GM12878 (cell line): ENCODE data around the gene PTEN. TPM values are rescaled to one million over a fixed set of nuclear protein-coding genes. Genes with fewer than 3 reads are reported as not detected.

Source experiments
- ATAC-seq: fragments of 200-7000 bp; cut with Tn5 transposase; 3 replicates; pipeline ENCODE4 v1.9.1; 2020; ENCODE audit warnings: mild to moderate bottlenecking, moderate library complexity
- BruUV-seq: library from RNA; stranded (reverse); fragments of 400-500 nt; replicated peaks from 2 replicates; lab custom pipeline; 2021; lab: Mats Ljungman, UMichigan
- CTCF ChIA-PET: fragments of 300-600 bp; sonication (Branson Sonifier 250); formaldehyde crosslinking; extraction: SDS; loops from one replicate; lab custom pipeline; 2021; ENCODE audit warnings: inconsistent platforms; lab: Yijun Ruan, JAX
- POLR2A ChIA-PET: fragments of 350-600 bp; formaldehyde crosslinking; extraction: SDS; loops from one replicate; lab custom pipeline; 2021; ENCODE audit warnings: inconsistent platforms; lab: Charles Lee
- RAD21 ChIA-PET: fragments of 300-600 bp; sonication (Branson Sonifier 250); formaldehyde crosslinking; loops from one replicate; lab custom pipeline; 2023; ENCODE audit warnings: antibody characterized with exemption; ENCODE audit not compliant: unreplicated experiment; lab: Charles Lee
- SMC1A ChIA-PET: fragments of 300-600 bp; sonication (Branson Sonifier 250); formaldehyde crosslinking; loops from one replicate; lab custom pipeline; 2023; ENCODE audit not compliant: unreplicated experiment, uncharacterized antibody; lab: Charles Lee
- DNase-seq: peaks from one replicate; pipeline ENCODE4 v3.0.0-alpha.2; 2011; ENCODE audit warnings: low read depth, low spot score
- FAIRE-seq: peaks from 3 replicates; lab custom pipeline; 2011; peaks lifted over from hg19 to GRCh38; lab: Jason Lieb, UNC
- H2AFZ ChIP-seq: 2 replicates; pipeline ENCODE4 v1.6.0; 2011; ENCODE audit warnings: low read depth, low read length, control low read depth; ENCODE audit not compliant: control insufficient read depth
- H3K27ac ChIP-seq: 2 replicates; pipeline ENCODE4 v1.5.1; 2011; ENCODE audit warnings: control low read depth; ENCODE audit not compliant: control insufficient read depth, insufficient read depth
- H3K27me3 ChIP-seq, 2 experiments: replicated peaks in 1 of 2; 2 replicates each; pipeline versions ENCODE4 v1.6.0 to v1.6.1; 2011; ENCODE audit warnings: low read length in 1 of 2; ENCODE audit not compliant: control insufficient read depth in 2 of 2, insufficient read depth in 2 of 2
- H3K36me3 ChIP-seq, 2 experiments: 2 replicates each; pipeline ENCODE4 v1.5.1; 2011; ENCODE audit warnings: low read length in 1 of 2; ENCODE audit not compliant: control insufficient read depth in 2 of 2, insufficient read depth in 2 of 2
- H3K4me1 ChIP-seq: 2 replicates; pipeline ENCODE4 v1.6.1; 2011; ENCODE audit warnings: mild to moderate bottlenecking, low read length, moderate library complexity, mixed read lengths; ENCODE audit not compliant: control insufficient read depth, insufficient read depth
- H3K4me2 ChIP-seq: 2 replicates; pipeline ENCODE4 v1.6.0; 2011; ENCODE audit warnings: control low read depth; ENCODE audit not compliant: control insufficient read depth, insufficient read depth
- H3K4me3 ChIP-seq: fragments of 200-600 bp; sonication (generic); 2 replicates; pipeline ENCODE4 v1.5.1; 2016
- H3K79me2 ChIP-seq: 2 replicates; pipeline ENCODE4 v1.6.0; 2011; ENCODE audit warnings: low read length; ENCODE audit not compliant: control insufficient read depth, insufficient read depth
- H3K9ac ChIP-seq: 2 replicates; pipeline ENCODE4 v1.8.0; 2011; ENCODE audit warnings: low read length, control low read depth, mixed read lengths; ENCODE audit not compliant: control insufficient read depth, insufficient read depth
- H3K9me3 ChIP-seq: replicated peaks from 3 replicates; pipeline ENCODE4 v1.5.1; 2011; ENCODE audit warnings: mild to moderate bottlenecking, low read length; ENCODE audit not compliant: control insufficient read depth, insufficient read depth
- H4K20me1 ChIP-seq: 2 replicates; pipeline ENCODE4 v1.6.0; 2011; ENCODE audit not compliant: control insufficient read depth, insufficient read depth
- IKZF2 ChIP-seq, 2 experiments: fragments of 450-650 bp; IDR thresholded peaks; 2 replicates each; pipeline ENCODE4 v1.6.1; 2017; ENCODE audit warnings: mild to moderate bottlenecking in 2 of 2, moderate library complexity in 2 of 2
- JUNB ChIP-seq: IDR thresholded peaks from 2 replicates; pipeline ENCODE4 v1.6.1; 2016; ENCODE audit warnings: antibody characterized with exemption, mild to moderate bottlenecking
- LARP7 ChIP-seq: fragments of 450-650 bp; IDR thresholded peaks from 2 replicates; pipeline ENCODE4 v1.6.1; 2017; ENCODE audit warnings: mild to moderate bottlenecking
- MYC ChIP-seq: IDR thresholded peaks from 2 replicates; pipeline ENCODE4 v1.6.1; 2011; ENCODE audit warnings: mild to moderate bottlenecking, low read length, moderate library complexity, inconsistent platforms; ENCODE audit not compliant: insufficient read depth, insufficient replicate concordance, insufficient read length, severe bottlenecking
- POLR2AphosphoS2 ChIP-seq: IDR thresholded peaks from 2 replicates; pipeline ENCODE4 v1.6.1; 2011; ENCODE audit warnings: low read depth, mild to moderate bottlenecking, low read length, improper control_type of control experiment, moderate library complexity
- RB1 ChIP-seq: fragments of 450-650 bp; formaldehyde crosslinking; IDR thresholded peaks from 2 replicates; pipeline ENCODE4 v1.6.1; 2017; ENCODE audit warnings: mild to moderate bottlenecking, borderline replicate concordance
- SRF ChIP-seq, 2 experiments: IDR thresholded peaks; 2 replicates each; pipeline ENCODE4 v1.6.1; 2011; ENCODE audit warnings: low read depth in 2 of 2, low read length in 2 of 2, mild to moderate bottlenecking in 1 of 2, moderate library complexity in 1 of 2
- WRNIP1 ChIP-seq: IDR thresholded peaks from 2 replicates; pipeline ENCODE4 v1.6.1; 2011; ENCODE audit warnings: low read depth, low read length, improper control_type of control experiment, borderline replicate concordance
- YBX1 ChIP-seq: fragments of 450-650 bp; IDR thresholded peaks from 2 replicates; pipeline ENCODE4 v1.6.1; 2016; ENCODE audit warnings: antibody characterized with exemption
- in situ Hi-C: fragments of 300-500 bp; cut with MboI; formaldehyde crosslinking; loops from 9 replicates; pipeline ENCODE4 v1.14.3; 2018; ENCODE audit warnings: mixed read lengths
- intact Hi-C: fragments of 100-400 bp; cut with micrococcal nuclease; formaldehyde crosslinking; loops from one replicate; pipeline ENCODE4 v1.14.2; 2022; ENCODE audit not compliant: unreplicated experiment
- polyA plus RNA-seq, 11 experiments: library from polyadenylated mRNA; depleted of rRNA in 4 of 11; unstranded in 6 of 11; stranded (reverse) in 5 of 11; fragments of >200 nt; fragmentation: Nextera tagmentation in 4 of 11; fragmentation: Illumina TruSeq in 1 of 11; extraction: Ambion mirVana in 4 of 11; extraction: Trizol in 1 of 11; gene quantifications; 1 replicate in 1 of 11; 2 replicates in 10 of 11; pipeline versions ENCODE4 v1.2.1 to v1.2.3, GENCODE V29; 2011 to 2016; ENCODE audit warnings: inconsistent platforms in 2 of 11, missing spikeins in 2 of 11, low read depth in 1 of 11
- total RNA-seq, 4 experiments: library from RNA; depleted of rRNA in 3 of 4; stranded (reverse); fragments of >200 nt in 3 of 4; fragmentation: Illumina TruSeq in 1 of 4; extraction: Trizol in 1 of 4; gene quantifications; 2 replicates each; pipeline versions ENCODE4 v1.2.1 to v1.2.3, GENCODE V29; 2013 to 2021
- TF ChIP-seq, protein P1 (sequence below): fragments of 450-650 bp; IDR thresholded peaks from 2 replicates; pipeline ENCODE4 v1.6.1; 2017; ENCODE audit warnings: mild to moderate bottlenecking, moderate library complexity
- TF ChIP-seq, protein P2 (sequence below): IDR thresholded peaks from 2 replicates; pipeline ENCODE4 v1.6.1; 2012; ENCODE audit warnings: improper control_type of control experiment, low read depth, low read length; ENCODE audit not compliant: insufficient replicate concordance
- TF ChIP-seq, protein P3 (sequence below): fragments of 450-650 bp; IDR thresholded peaks from 2 replicates; pipeline ENCODE4 v1.6.1; 2014; ENCODE audit warnings: mild to moderate bottlenecking
- TF ChIP-seq, protein P4 (sequence below): IDR thresholded peaks from 2 replicates; pipeline ENCODE4 v1.6.1; 2012; ENCODE audit warnings: low read depth, low read length, improper control_type of control experiment

The PTEN gene
- total and polyA plus RNA-seq, 10 of the 15 experiments (the other 5 are each of a cell fraction or from before 2014, with no cell fraction given) = 26.1 to 175 (median 58.1) TPM

DNA sequence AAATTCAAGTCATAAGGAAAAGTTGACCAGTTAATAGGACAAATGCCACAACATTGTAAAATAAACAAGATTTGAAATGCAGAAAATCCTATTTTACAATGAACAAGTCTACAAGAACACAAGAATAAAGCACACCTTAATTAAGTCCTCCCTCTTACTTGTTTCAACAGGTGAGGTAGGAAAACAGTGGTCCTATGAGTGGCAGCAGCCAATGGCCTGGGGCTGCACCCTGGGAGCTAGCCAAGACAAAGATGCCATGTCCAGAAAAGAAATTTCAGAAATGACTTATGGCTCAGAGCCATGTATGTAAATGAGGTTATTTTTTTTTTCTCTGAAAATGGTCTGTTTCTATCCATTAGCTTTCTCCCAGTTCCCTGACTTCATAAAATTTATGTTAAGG lies 14.4 kb upstream of the PTEN start:
- ATAC-seq (no peak), DNase-seq (no peak), FAIRE-seq (no peak)
- RAD21 ChIA-PET = interaction anchor here (1.4 to 2.7 kb wide), 3 partner anchors 34 to 703 kb away, joined by 4 to 14 read pairs (median 7); no protein-coding TSS in a partner anchor
- Histone ChIP-seq H3K79me2 (no peaks in the 10 kb centered on the region), H3K4me1 (peaks cover 3% of the 10 kb centered on the region; the same call in 1 of the 2 replicates), H2AFZ (no peak overlapping the region), H3K4me2 (no peak overlapping the region), H3K4me3 (no peak overlapping the region), H3K9ac (no peak overlapping the region), H3K27me3 (no peaks in the 10 kb centered on the region), H4K20me1 (no peaks in the 10 kb centered on the region), H3K9me3 (no peaks in the 10 kb centered on the region; the same call in 2 of the 3 replicates), H3K36me3 (no peaks in the 10 kb centered on the region), H3K27ac (no peak overlapping the region)
- SMC1A ChIA-PET = interaction anchor here (0.6 to 4.3 kb wide), 4 partner anchors 10 to 851 kb away, joined by 4 to 27 read pairs (median 10); no protein-coding TSS in a partner anchor
- intact Hi-C loops (no loop called here), in situ Hi-C loops (no loop called here)
- CTCF ChIA-PET = interaction anchor here (1.5 to 5.1 kb wide), 5 partner anchors 10 to 709 kb away, joined by 3 to 34 read pairs (median 4); no protein-coding TSS in a partner anchor
- BruUV-seq = no TSS peak
- POLR2A ChIA-PET = no interaction called here
- TF ChIP-seq, protein P1, sequence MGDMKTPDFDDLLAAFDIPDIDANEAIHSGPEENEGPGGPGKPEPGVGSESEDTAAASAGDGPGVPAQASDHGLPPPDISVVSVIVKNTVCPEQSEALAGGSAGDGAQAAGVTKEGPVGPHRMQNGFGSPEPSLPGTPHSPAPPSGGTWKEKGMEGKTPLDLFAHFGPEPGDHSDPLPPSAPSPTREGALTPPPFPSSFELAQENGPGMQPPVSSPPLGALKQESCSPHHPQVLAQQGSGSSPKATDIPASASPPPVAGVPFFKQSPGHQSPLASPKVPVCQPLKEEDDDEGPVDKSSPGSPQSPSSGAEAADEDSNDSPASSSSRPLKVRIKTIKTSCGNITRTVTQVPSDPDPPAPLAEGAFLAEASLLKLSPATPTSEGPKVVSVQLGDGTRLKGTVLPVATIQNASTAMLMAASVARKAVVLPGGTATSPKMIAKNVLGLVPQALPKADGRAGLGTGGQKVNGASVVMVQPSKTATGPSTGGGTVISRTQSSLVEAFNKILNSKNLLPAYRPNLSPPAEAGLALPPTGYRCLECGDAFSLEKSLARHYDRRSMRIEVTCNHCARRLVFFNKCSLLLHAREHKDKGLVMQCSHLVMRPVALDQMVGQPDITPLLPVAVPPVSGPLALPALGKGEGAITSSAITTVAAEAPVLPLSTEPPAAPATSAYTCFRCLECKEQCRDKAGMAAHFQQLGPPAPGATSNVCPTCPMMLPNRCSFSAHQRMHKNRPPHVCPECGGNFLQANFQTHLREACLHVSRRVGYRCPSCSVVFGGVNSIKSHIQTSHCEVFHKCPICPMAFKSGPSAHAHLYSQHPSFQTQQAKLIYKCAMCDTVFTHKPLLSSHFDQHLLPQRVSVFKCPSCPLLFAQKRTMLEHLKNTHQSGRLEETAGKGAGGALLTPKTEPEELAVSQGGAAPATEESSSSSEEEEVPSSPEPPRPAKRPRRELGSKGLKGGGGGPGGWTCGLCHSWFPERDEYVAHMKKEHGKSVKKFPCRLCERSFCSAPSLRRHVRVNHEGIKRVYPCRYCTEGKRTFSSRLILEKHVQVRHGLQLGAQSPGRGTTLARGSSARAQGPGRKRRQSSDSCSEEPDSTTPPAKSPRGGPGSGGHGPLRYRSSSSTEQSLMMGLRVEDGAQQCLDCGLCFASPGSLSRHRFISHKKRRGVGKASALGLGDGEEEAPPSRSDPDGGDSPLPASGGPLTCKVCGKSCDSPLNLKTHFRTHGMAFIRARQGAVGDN = no peak
- TF ChIP-seq JUNB (no peak), SRF (IDR thresholded peaks at IDR 0.05; ENCODE audit: low read depth in 2 of 2, low read length in 2 of 2) (no peak), RB1 (no peak), POLR2AphosphoS2 (no peak), YBX1 (no peak), LARP7 (no peak), MYC (no peak), WRNIP1 (no peak), IKZF2 (IDR thresholded peaks at IDR 0.05) (no peak)
- TF ChIP-seq, protein P2, sequence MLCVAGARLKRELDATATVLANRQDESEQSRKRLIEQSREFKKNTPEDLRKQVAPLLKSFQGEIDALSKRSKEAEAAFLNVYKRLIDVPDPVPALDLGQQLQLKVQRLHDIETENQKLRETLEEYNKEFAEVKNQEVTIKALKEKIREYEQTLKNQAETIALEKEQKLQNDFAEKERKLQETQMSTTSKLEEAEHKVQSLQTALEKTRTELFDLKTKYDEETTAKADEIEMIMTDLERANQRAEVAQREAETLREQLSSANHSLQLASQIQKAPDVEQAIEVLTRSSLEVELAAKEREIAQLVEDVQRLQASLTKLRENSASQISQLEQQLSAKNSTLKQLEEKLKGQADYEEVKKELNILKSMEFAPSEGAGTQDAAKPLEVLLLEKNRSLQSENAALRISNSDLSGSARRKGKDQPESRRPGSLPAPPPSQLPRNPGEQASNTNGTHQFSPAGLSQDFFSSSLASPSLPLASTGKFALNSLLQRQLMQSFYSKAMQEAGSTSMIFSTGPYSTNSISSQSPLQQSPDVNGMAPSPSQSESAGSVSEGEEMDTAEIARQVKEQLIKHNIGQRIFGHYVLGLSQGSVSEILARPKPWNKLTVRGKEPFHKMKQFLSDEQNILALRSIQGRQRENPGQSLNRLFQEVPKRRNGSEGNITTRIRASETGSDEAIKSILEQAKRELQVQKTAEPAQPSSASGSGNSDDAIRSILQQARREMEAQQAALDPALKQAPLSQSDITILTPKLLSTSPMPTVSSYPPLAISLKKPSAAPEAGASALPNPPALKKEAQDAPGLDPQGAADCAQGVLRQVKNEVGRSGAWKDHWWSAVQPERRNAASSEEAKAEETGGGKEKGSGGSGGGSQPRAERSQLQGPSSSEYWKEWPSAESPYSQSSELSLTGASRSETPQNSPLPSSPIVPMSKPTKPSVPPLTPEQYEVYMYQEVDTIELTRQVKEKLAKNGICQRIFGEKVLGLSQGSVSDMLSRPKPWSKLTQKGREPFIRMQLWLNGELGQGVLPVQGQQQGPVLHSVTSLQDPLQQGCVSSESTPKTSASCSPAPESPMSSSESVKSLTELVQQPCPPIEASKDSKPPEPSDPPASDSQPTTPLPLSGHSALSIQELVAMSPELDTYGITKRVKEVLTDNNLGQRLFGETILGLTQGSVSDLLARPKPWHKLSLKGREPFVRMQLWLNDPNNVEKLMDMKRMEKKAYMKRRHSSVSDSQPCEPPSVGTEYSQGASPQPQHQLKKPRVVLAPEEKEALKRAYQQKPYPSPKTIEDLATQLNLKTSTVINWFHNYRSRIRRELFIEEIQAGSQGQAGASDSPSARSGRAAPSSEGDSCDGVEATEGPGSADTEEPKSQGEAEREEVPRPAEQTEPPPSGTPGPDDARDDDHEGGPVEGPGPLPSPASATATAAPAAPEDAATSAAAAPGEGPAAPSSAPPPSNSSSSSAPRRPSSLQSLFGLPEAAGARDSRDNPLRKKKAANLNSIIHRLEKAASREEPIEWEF = no peak
- TF ChIP-seq, protein P3, sequence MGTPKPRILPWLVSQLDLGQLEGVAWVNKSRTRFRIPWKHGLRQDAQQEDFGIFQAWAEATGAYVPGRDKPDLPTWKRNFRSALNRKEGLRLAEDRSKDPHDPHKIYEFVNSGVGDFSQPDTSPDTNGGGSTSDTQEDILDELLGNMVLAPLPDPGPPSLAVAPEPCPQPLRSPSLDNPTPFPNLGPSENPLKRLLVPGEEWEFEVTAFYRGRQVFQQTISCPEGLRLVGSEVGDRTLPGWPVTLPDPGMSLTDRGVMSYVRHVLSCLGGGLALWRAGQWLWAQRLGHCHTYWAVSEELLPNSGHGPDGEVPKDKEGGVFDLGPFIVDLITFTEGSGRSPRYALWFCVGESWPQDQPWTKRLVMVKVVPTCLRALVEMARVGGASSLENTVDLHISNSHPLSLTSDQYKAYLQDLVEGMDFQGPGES = no peak
- TF ChIP-seq, protein P4, sequence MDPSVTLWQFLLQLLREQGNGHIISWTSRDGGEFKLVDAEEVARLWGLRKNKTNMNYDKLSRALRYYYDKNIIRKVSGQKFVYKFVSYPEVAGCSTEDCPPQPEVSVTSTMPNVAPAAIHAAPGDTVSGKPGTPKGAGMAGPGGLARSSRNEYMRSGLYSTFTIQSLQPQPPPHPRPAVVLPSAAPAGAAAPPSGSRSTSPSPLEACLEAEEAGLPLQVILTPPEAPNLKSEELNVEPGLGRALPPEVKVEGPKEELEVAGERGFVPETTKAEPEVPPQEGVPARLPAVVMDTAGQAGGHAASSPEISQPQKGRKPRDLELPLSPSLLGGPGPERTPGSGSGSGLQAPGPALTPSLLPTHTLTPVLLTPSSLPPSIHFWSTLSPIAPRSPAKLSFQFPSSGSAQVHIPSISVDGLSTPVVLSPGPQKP = no peak
